HG03097 (cell line): ENCODE results near the gene FBXO47.

Experiments used
- ATAC-seq: cut with Tn5 transposase; IDR thresholded peaks from one replicate; pipeline ENCODE4 v1.9.1; 2021; ENCODE audit not compliant: unreplicated experiment, low FRiP score

Gene FBXO47, protein sequence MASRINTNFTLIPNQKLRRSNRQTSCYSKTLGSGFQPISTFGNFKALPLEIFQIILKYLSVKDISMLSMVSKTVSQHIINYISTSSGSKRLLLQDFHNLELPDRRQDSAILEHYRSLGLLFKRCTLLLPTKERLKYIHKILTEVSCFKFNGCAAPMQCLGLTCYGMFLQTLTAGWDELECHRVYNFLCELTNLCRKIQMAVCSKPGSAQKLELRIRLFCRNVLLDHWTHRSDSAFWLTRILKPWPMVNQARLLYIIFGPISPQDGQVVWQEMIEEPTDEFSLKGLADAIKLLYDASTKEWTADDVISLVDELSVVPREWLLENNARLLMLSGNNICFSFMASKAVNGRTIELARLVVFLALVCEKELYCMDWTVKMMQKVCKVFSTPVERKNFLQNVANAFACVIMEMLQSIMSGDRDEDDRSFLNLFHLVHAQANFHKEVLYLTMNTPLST

GRCh38 chr17:38967290-38967738, at the start of gene FBXO47:
TSS of gene FBXO47 (minus strand) at chr17:38967403. CDS start at chr17:38963025, 4,378 bp downstream.
- ATAC-seq = no peak

GRCh38 chr17:39016193-39017153, 49.3 kb upstream of the FBXO47 start:
- no peak for ATAC-seq

DNA sequence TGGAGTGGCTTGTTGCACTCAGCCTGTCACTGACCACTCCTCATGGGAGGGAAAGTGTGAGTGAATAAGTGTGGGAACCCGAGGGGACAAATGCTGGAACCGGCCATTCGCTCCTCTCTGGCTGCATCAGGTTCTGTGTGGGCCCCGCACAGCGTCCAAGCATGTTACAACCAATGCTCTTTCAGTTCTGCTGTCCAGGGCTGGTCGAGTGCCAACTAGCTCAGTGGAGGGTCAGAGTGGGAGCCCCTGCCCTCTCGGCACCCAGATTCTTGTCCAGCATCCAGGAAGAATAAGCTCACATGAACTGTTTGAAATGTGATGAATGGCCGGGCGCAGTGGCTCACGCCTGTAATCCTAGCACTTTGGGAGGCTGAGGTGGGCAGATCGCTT, 48.3 kb upstream of the FBXO47 start:
- no peak for ATAC-seq

DNA sequence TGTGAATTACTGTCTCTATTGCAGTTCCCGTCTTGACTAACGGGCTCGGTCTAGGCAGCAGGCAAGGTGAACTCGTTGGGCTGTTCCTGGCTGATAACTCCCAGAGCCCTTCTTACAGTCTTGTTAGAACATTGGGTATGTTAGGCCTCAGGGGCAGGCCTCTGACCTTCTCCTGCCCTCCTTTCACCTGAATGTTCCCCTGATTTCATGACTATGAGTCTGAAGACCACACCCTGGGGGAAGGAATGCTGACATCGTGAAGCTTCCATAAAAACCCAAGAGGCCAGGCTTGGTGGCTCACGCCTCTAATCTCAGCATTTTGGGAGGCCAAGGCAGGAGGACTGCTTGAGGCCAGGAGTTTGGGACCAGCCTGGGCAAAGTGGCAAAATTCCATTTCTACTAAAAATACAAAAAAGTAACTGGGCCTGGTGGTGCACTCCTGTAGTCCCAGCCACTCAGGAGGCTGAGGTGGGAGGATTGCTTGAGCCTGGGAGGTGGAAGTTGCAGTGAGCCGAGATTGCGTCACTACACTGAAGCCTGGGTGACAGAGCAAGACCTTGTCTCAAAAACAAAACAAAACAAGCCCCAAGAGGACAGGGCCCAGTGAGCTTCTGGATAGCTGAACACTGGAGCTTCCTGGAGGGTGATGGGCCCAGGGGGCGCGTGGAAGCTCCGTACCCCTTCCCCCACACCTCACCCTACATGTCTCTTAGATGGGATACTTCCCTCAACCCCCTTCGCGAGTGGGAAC, 47.8 kb upstream of the FBXO47 start:
- ATAC-seq = no peak

- ATAC-seq = no peak
Measured at GRCh38 chr17:39014044-39014794, 47.0 kb upstream of the FBXO47 start.

GRCh38 chr17:39012725-39013124, 45.5 kb upstream of the FBXO47 start:
- ATAC-seq = no peak

DNA sequence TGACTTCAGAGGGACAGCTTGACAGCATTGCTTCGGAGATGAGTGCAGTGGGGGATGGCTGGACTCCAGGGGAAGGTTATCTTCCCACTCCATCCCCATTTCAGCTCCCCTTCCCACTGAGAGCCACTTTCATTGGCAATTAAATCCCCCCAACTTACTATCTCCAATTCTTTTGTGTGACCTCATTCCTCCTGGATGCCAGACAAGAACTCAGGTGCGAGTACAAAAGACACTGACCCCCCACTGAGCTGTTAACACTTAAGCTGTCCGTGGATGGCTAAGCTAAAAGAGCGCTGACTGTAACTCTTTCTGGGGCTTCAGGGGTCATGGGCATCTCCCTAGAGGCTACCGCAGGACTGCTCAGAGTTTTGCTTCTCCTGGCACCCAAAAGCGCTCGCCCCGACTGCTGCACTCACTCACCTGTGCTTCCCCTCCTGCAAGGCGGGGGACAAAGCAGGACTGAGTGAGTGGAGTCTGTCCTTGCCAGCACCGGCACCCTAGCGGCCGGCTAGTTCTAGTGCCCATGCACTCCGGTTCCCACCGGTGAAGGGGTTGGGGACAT, 44.8 kb upstream of the FBXO47 start:
- ATAC-seq = no peak

DNA sequence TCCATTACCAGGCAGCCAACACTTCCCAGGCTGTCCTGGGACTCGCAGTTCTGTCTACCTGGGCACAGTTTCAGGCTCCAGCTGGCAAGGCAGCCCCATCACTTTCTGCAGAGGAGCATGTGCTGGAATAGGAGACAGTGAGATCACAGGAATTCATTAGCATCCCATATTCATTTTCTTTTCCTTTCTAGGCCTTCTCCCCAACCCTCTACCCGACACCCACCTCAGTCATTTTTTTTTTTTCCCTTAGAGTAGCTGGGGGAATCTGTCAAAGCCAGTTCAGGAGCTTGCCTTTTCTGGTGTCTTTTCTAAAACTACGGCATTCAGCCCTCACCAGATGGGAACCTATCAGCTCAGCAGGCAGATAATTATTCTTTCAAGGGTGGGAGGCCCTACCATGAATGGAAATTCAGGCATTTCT, 42.4 kb upstream of the FBXO47 start:
- no peak for ATAC-seq

DNA sequence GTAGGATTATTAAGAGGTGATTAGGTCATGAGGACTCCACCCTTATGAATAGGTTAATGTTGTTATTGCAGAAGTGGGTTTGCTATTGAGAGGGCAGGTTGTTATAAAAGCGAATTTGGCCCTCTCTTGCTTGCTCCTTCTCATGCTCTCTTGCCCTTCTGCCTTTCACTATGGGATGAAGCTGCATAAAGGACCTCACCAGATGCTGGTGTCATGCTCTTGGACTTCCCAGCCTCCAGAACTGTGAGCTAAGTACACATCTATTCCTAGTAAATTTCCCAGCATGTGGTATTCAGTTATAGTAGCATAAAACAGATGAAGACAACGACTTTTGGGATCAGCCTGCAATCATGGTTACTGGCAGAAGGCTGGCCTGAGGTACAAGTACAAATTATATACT, 41.4 kb upstream of the FBXO47 start:
- ATAC-seq = no peak

DNA sequence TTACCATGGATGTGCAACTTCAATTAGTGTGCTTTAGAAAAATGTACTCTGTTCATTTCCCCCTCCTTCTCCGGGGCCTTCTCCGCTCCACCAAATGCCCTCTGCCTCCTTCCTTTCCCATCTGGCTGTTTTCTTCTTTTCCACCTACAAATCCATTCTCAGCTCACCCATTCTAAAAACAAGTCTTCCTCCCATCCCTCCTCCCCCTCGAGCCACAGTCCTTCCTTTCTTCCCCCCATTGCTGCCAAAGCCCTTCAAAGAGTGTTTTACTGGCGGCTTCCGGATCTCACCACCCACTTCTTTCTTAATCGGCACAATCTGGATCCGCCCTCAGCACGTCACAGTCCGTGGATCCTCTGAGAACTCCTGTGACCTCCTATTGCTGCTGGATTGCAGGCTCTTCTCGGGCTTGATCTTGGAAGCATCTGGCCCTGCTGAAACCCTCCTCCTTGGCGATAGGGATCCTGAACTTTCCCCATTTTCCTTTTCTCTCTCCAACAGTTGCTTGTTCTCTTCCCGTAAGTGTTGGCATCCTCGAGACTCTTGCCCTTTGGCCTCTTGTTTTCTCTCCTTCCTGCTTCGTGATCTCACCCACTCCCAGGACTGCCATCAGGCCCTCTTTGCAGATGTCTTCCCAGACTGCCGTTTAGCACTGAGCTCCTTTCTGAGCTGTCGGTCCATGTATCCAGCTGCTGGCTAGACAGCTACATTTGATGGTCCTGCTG, 36.0 kb upstream of the FBXO47 start:
- ATAC-seq = no peak

DNA sequence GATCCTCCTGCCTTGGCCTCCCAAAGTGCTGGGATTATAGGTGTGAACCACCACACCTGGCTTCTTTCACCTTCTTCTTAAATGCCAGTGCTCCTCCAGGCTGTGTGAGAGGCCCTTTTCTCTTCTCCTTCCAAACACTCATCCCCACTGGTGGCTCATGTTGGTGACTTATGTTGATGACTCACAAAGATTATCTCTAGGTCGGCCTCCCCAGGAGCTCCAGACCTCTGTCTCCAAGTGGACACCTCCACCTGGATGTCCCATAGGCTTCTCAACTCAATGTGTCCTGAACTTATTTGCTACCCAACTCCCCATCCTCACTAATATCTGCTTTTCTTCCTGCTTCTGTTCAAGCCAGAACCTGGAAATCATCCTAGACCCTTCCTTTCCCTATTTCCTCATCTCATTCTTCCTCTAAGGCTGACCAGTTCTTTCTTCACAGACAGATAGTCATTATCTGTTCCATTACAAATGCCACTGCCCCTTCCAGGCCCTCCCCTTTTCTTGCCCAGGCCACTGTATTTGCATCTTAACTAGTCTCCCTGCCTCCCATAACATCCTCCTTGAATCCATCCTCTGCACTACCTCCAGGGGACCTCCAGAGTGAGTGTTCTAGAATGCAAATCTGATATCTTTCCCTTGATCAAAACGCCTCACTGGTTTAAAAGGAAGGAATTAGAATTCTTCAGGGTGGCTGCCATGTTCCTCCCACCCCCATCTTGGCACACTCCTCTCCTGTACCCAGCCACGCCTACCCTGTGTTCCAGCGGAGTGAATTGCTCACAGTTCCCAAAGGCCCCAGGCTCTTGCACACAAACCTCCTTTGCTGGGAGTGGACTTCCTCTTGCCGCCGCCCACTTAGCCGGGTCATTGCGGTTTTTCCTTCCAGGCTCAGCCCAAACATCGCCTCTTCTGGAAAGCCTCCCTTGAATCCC, 34.8 kb upstream of the FBXO47 start:
- no peak for ATAC-seq

DNA sequence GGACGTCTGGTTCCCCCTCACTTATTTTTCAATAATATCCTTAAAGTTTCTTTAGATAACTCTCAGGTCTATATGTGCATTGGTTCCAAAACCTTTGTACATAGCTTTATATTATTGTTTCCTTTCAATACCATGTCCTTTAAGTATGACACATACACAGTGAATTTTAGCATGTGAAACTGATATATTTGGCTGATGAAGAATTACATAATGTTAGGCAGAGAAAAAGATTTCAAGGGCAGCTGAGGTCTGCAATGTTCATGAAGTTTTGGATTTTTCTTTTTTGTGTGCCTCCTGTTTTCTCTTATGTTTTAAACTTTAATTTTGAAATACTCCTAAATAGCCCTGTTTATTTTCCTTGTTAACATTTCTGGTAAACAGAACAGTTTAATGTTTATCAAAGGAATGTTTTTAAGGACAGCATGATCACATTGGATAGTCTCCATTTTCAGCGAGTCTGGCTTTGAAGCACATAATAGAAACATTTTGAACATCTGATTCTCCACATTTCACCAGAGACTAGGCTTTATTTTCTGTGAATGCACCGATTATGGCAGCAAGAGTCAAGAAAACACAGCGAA, 32.9 kb upstream of the FBXO47 start:
- ATAC-seq = no peak

GRCh38 chr17:38996660-38997337, 29.6 kb upstream of the FBXO47 start:
- ATAC-seq = no peak

DNA sequence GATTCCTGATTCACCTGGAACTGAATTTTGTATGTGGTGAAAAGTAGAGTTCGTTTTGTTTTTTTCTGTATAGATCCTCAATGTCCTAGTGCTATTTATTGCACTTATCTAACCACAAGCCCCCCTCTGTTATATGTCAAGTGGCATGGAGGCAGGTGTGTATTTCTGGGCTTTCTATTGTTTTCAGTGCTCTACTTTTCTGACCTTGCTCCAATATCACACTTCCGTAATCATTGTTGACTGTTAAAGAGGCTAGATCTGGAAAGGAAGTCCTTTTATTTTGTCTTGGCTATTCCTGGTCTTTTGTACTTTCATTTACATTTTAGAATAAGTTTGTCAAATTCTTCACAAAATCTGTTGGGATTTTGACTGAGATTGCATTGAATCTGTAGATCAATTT, 26.8 kb upstream of the FBXO47 start:
- no peak for ATAC-seq

DNA sequence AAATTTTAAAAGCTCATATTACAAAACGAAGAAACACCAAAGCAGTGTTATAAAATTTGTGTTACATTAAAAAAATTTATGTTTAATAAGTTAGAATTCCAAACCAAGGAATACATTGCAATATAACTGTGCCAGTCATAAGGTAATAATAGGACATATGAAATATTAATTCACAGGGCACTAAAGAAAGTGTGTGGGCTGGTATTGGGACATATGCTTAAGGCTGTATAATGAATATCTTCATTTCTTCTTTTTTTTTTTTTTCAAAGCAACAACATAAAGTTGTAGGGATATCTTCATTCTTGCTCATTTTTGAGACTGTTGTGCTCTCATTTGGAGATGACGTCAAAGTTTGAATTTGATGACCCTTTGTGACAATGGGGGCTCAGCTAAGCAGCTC, 17.5 kb upstream of the FBXO47 start:
- no peak for ATAC-seq

GRCh38 chr17:38982858-38983746, 15.9 kb upstream of the FBXO47 start:
- ATAC-seq = no peak
